Stomach (tissue), 4 donors: ENCODE measurements around the gene OXA1L.

Experiments used
- POLR2A ChIP-seq, 4 donors: fragments of 450-650 bp; IDR thresholded peaks; one replicate each; pipeline ENCODE4 v1.6.1; 2016; ENCODE audit warnings: antibody characterized with exemption in 4 of 4, control low read depth in 2 of 4, mild to moderate bottlenecking in 1 of 4, moderate library complexity in 1 of 4
- POLR2AphosphoS5 ChIP-seq, 3 donors: sonication (generic); formaldehyde crosslinking; IDR thresholded peaks; one replicate each; pipeline ENCODE4 v1.6.1; 2016; ENCODE audit warnings: antibody characterized with exemption in 3 of 3
- TF ChIP-seq, protein P1 (sequence below), 7 experiments: fragments of 450-650 bp in 4 of 7; fragments of 200-600 bp in 3 of 7; sonication (generic) in 3 of 7; IDR thresholded peaks; one replicate each; pipeline ENCODE4 v1.5.1; 2016 to 2019; ENCODE audit warnings: antibody characterized with exemption in 7 of 7, control low read depth in 2 of 7, mild to moderate bottlenecking in 1 of 7

GRCh38 chr14:22721213-22721612 lies 45.3 kb upstream of the OXA1L start:
- TF ChIP-seq, protein P1, sequence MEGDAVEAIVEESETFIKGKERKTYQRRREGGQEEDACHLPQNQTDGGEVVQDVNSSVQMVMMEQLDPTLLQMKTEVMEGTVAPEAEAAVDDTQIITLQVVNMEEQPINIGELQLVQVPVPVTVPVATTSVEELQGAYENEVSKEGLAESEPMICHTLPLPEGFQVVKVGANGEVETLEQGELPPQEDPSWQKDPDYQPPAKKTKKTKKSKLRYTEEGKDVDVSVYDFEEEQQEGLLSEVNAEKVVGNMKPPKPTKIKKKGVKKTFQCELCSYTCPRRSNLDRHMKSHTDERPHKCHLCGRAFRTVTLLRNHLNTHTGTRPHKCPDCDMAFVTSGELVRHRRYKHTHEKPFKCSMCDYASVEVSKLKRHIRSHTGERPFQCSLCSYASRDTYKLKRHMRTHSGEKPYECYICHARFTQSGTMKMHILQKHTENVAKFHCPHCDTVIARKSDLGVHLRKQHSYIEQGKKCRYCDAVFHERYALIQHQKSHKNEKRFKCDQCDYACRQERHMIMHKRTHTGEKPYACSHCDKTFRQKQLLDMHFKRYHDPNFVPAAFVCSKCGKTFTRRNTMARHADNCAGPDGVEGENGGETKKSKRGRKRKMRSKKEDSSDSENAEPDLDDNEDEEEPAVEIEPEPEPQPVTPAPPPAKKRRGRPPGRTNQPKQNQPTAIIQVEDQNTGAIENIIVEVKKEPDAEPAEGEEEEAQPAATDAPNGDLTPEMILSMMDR (IDR thresholded peaks at IDR 0.05): no peak
- TF ChIP-seq POLR2AphosphoS5 (IDR thresholded peaks at IDR 0.05): no peak
- TF ChIP-seq POLR2A (IDR thresholded peaks at IDR 0.05): no peak
